ENCODE results near the gene UBE2O. TPM values are rescaled to one million over a fixed set of nuclear protein-coding genes. Genes with fewer than 3 reads are reported as not detected.

UBE2O gene
- total RNA-seq, 1 experiment from 2014 or later: 57.4 TPM

DNA sequence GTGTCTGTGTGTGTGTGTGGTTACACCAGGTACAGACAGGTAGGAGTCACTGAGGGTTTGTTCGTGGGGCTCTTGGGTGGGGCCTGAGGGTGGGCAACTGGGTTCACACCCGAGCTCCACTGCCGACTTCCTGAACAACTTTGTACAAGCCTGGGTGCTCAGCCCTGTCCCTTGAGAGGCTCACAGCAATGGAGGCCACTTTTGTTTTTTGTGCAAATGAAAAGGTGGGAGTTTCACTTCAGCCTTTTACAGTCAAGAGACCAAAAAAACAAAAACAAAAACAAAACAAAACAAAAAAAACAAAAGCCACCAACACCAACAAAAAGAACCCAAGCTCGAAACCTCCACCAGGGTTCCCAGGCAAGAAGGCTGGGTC, 45.9 kb upstream of the UBE2O start:
- POLR2A ChIA-PET (ENCODE audit: low non-redundant PET): no interaction called here
- H3K4me3 ChIP-seq (ENCODE audit: low read depth, low read length, poor library complexity, severe bottlenecking): no peak overlapping the region

DNA sequence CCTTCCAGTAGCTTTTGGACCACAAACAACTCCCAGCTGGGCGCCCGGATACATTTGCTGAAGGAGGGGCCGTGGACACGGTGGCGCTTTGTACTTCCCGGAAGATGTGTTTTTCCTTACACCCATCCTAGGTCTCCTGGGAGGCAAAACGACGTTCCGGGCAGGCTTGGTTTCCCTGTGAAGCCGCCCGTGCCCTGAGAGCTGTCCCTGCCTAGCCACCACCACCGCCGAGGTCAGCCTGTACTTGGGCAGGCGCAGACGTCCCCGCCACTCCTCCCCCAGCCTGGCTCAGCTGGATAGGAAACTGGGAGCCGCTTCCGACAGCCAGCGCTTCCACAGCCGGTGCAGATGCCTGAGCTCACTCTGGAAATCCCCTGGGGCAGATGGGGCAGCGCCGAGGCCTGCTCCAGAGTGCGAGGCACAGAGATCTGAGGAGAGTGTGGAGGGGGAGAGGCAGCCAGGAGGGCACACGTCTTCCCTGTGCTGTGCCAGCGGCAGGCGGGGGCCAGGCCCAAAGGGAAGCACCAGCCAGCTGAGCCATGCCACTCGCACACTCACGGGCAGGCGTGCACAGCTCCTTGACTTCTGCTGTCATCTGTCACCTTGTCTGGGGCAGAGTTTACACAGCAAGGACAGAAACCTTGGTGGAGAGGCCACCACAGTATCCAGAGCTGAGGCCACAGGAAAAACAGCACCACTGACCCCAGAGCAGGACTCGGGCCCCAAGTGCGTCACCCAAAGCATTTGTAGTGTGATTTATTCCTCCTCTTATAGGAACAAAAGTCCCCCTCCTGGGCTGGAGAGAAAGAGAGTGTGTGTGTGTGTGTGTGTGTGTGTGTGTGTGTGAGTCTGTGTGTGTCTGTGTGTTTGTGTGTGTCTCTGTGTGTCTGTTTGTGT, 45.3 kb upstream of the UBE2O start:
- DNase-seq (ENCODE audit: low spot score): peak; percentile 86
- H3K27me3 ChIP-seq (replicated peaks; ENCODE audit: insufficient read depth, low read depth, low read length, poor library complexity): no peaks in the 10 kb centered on the region
- no peaks in the 10 kb centered on the region for H3K36me3 ChIP-seq (ENCODE audit: insufficient read depth, low read length, poor library complexity, severe bottlenecking)
- peaks cover 58% of the 10 kb centered on the region for H3K4me1 ChIP-seq (ENCODE audit: insufficient read depth, low read length, poor library complexity, severe bottlenecking)
- H3K4me3 ChIP-seq (ENCODE audit: low read depth, low read length, poor library complexity, severe bottlenecking): no peak overlapping the region
- ChIA-PET CTCF (interaction anchor here (0.9 to 1.0 kb wide), 2 partner anchors 9 to 39 kb away, joined by 3 to 4 read pairs; no protein-coding TSS in a partner anchor), POLR2A (ENCODE audit: low non-redundant PET) (interaction anchor here (0.6 kb wide), 1 partner anchor 11 kb away, joined by 9 read pairs; no protein-coding TSS in a partner anchor)
- intact Hi-C loops (cut with micrococcal nuclease; ENCODE audit: unreplicated experiment): no loop called here
- H3K9me3 ChIP-seq (ENCODE audit: low read depth, low read length, poor library complexity, severe bottlenecking): no peaks in the 10 kb centered on the region
- TF ChIP-seq, protein P1, sequence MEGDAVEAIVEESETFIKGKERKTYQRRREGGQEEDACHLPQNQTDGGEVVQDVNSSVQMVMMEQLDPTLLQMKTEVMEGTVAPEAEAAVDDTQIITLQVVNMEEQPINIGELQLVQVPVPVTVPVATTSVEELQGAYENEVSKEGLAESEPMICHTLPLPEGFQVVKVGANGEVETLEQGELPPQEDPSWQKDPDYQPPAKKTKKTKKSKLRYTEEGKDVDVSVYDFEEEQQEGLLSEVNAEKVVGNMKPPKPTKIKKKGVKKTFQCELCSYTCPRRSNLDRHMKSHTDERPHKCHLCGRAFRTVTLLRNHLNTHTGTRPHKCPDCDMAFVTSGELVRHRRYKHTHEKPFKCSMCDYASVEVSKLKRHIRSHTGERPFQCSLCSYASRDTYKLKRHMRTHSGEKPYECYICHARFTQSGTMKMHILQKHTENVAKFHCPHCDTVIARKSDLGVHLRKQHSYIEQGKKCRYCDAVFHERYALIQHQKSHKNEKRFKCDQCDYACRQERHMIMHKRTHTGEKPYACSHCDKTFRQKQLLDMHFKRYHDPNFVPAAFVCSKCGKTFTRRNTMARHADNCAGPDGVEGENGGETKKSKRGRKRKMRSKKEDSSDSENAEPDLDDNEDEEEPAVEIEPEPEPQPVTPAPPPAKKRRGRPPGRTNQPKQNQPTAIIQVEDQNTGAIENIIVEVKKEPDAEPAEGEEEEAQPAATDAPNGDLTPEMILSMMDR (conservative IDR thresholded peaks at IDR 0.05; ENCODE audit: low read depth, low read length): no peak
- no peak for TF ChIP-seq EZH2 (IDR thresholded peaks at IDR 0.05; ENCODE audit: borderline replicate concordance, low read depth, low read length, poor library complexity, severe bottlenecking)
- BruUV-seq (replicated peaks): no TSS peak
- H3K27ac ChIP-seq (ENCODE audit: low read depth, low read length, poor library complexity, severe bottlenecking): no peak overlapping the region

More for the DNA sequence above, 45.9 kb upstream of the UBE2O start:
- H3K27me3 ChIP-seq (replicated peaks; ENCODE audit: insufficient read depth, low read depth, low read length, poor library complexity): no peaks in the 10 kb centered on the region
- no peak overlapping the region for H3K27ac ChIP-seq (ENCODE audit: low read depth, low read length, poor library complexity, severe bottlenecking)
- H3K4me1 ChIP-seq (ENCODE audit: insufficient read depth, low read length, poor library complexity, severe bottlenecking): peaks cover 52% of the 10 kb centered on the region
- intact Hi-C loops (cut with micrococcal nuclease; ENCODE audit: unreplicated experiment): no loop called here
- CTCF ChIA-PET: no interaction called here
- no peak for DNase-seq (ENCODE audit: low spot score)
- H3K36me3 ChIP-seq (ENCODE audit: insufficient read depth, low read length, poor library complexity, severe bottlenecking): no peaks in the 10 kb centered on the region
- no TSS peak for BruUV-seq (replicated peaks)
- no peaks in the 10 kb centered on the region for H3K9me3 ChIP-seq (ENCODE audit: low read depth, low read length, poor library complexity, severe bottlenecking)
- TF ChIP-seq, protein P1 (conservative IDR thresholded peaks at IDR 0.05; ENCODE audit: low read depth, low read length): no peak
- no peak for TF ChIP-seq EZH2 (IDR thresholded peaks at IDR 0.05; ENCODE audit: borderline replicate concordance, low read depth, low read length, poor library complexity, severe bottlenecking)

DNA sequence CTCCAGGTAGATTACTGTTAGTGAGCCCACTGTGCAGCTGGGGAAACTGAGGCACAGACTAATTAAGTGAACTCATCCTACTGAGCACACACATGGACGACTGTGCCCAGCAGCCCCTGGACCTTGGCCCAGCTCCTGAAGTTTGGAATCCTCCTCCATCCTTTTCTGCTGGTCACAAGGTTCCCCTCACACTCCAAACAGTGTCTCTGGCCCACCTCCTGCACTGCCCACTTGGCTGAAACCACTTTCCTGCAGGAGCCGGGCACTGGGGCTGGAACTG, 44.7 kb upstream of the UBE2O start:
- Histone ChIP-seq H3K4me1 (ENCODE audit: insufficient read depth, low read length, poor library complexity, severe bottlenecking) (peaks cover 64% of the 10 kb centered on the region), H3K9me3 (ENCODE audit: low read depth, low read length, poor library complexity, severe bottlenecking) (no peaks in the 10 kb centered on the region), H3K36me3 (ENCODE audit: insufficient read depth, low read length, poor library complexity, severe bottlenecking) (no peaks in the 10 kb centered on the region), H3K27ac (ENCODE audit: low read depth, low read length, poor library complexity, severe bottlenecking) (no peak overlapping the region), H3K4me3 (ENCODE audit: low read depth, low read length, poor library complexity, severe bottlenecking) (no peak overlapping the region), H3K27me3 (replicated peaks; ENCODE audit: insufficient read depth, low read depth, low read length, poor library complexity) (no peaks in the 10 kb centered on the region)
- ChIA-PET CTCF (interaction anchor here (0.9 to 1.0 kb wide), 2 partner anchors 9 to 39 kb away, joined by 3 to 4 read pairs; no protein-coding TSS in a partner anchor), POLR2A (ENCODE audit: low non-redundant PET) (interaction anchor here (0.6 kb wide), 1 partner anchor 11 kb away, joined by 9 read pairs; no protein-coding TSS in a partner anchor)
- DNase-seq (ENCODE audit: low spot score): no peak
- no peak for TF ChIP-seq EZH2 (IDR thresholded peaks at IDR 0.05; ENCODE audit: borderline replicate concordance, low read depth, low read length, poor library complexity, severe bottlenecking)
- TF ChIP-seq, protein P1 (conservative IDR thresholded peaks at IDR 0.05; ENCODE audit: low read depth, low read length): no peak
- intact Hi-C loops (cut with micrococcal nuclease; ENCODE audit: unreplicated experiment): no loop called here
- BruUV-seq (replicated peaks): no TSS peak
